SK-N-SH (cell line): ENCODE measurements around the gene PIP4K2C. TPM values are rescaled to one million over a fixed set of nuclear protein-coding genes. Genes with fewer than 3 reads are reported as not detected.

Experiments
- CTCF ChIA-PET: fragments of 300-600, 350-600 bp; formaldehyde crosslinking; extraction: SDS; loops from one replicate; lab custom pipeline; 2021; lab: Yijun Ruan, JAX
- POLR2A ChIA-PET: fragments of 350-600 bp; sonication (Branson Sonifier 250); formaldehyde crosslinking; extraction: SDS; loops from one replicate; lab custom pipeline; 2020; ENCODE audit warnings: antibody characterized with exemption, inconsistent platforms; lab: Yijun Ruan, JAX
- DNase-seq: peaks from one replicate; pipeline ENCODE4 v3.0.0; 2012
- H2AFZ ChIP-seq: fragments of 200-600 bp; sonication (generic); 2 replicates; pipeline ENCODE4 v1.8.1; 2016; ENCODE audit warnings: antibody characterized with exemption, mild to moderate bottlenecking, low read depth
- H3F3A ChIP-seq: fragments of 200-600 bp; sonication (generic); replicated peaks from 2 replicates; pipeline ENCODE3; 2016; ENCODE audit warnings: antibody characterized with exemption, mild to moderate bottlenecking; ENCODE audit not compliant: insufficient read depth
- H3K27ac ChIP-seq, 2 experiments: fragments of 200-500 bp in 1 of 2; fragments of 200-600 bp in 1 of 2; sonication (Bioruptor generic) in 1 of 2; sonication (generic), shearing (Covaris generic) in 1 of 2; 2 replicates each; pipeline versions ENCODE4 v1.5.1 to v1.6.1; 2014 to 2016; ENCODE audit warnings: low read depth in 2 of 2, inconsistent platforms in 1 of 2, low read length in 1 of 2, mild to moderate bottlenecking in 1 of 2, mixed read lengths in 1 of 2
- H3K27me3 ChIP-seq: fragments of 200-600 bp; sonication (generic), shearing (Covaris generic); 2 replicates; pipeline ENCODE4 v1.6.1; 2016; ENCODE audit warnings: mixed run types; ENCODE audit not compliant: insufficient read depth
- H3K36me3 ChIP-seq, 2 experiments: fragments of 200-500 bp in 1 of 2; fragments of 200-600 bp in 1 of 2; sonication (Bioruptor generic) in 1 of 2; sonication (generic) in 1 of 2; replicated peaks in 1 of 2; 2 replicates each; pipeline versions ENCODE3 to v1.5.1; 2014 to 2016; ENCODE audit warnings: low read length in 1 of 2, mild to moderate bottlenecking in 1 of 2; ENCODE audit not compliant: insufficient read depth in 2 of 2, control insufficient read depth in 1 of 2
- H3K4me1 ChIP-seq, 2 experiments: fragments of 200-500 bp in 1 of 2; fragments of 200-600 bp in 1 of 2; sonication (Bioruptor generic) in 1 of 2; sonication (generic), shearing (Covaris generic) in 1 of 2; 2 replicates each; pipeline versions ENCODE4 v1.5.1 to v1.6.1; 2014 to 2016; ENCODE audit warnings: low read depth in 1 of 2, low read length in 1 of 2, mixed run types in 1 of 2; ENCODE audit not compliant: insufficient read depth in 2 of 2, control insufficient read depth in 1 of 2
- H3K4me2 ChIP-seq: fragments of 200-600 bp; sonication (generic), shearing (Covaris generic); 2 replicates; pipeline ENCODE4 v1.6.1; 2017; ENCODE audit warnings: mixed run types
- H3K4me3 ChIP-seq, 2 experiments: fragments of 200-500 bp in 1 of 2; fragments of 200-600 bp in 1 of 2; sonication (Bioruptor generic) in 1 of 2; sonication (generic), shearing (Covaris generic) in 1 of 2; 2 replicates each; pipeline versions ENCODE4 v1.5.1 to v1.8.1; 2014 to 2016; ENCODE audit warnings: low read depth in 2 of 2, inconsistent platforms in 1 of 2, low read length in 1 of 2, mild to moderate bottlenecking in 1 of 2, mixed read lengths in 1 of 2, moderate library complexity in 1 of 2
- H3K79me2 ChIP-seq: fragments of 200-600 bp; sonication (generic); 2 replicates; pipeline ENCODE4 v1.8.1; 2017; ENCODE audit warnings: mild to moderate bottlenecking; ENCODE audit not compliant: insufficient read depth
- H3K9ac ChIP-seq: fragments of 200-600 bp; sonication (generic); 2 replicates; pipeline ENCODE4 v1.6.1; 2017; ENCODE audit warnings: mixed run types
- H3K9me2 ChIP-seq: fragments of 200-600 bp; sonication (generic); 2 replicates; pipeline ENCODE4 v1.6.1; 2017; ENCODE audit warnings: mixed run types
- H3K9me3 ChIP-seq: fragments of 200-600 bp; sonication (generic); 2 replicates; pipeline ENCODE4 v1.6.1; 2017; ENCODE audit warnings: mixed run types, mild to moderate bottlenecking, moderate library complexity
- H4K20me1 ChIP-seq: fragments of 200-600 bp; sonication (generic); 2 replicates; pipeline ENCODE4 v1.6.1; 2017; ENCODE audit warnings: mild to moderate bottlenecking, mixed run types; ENCODE audit not compliant: insufficient read depth
- CHD2 ChIP-seq: fragments of 150-350 bp; IDR thresholded peaks from 2 replicates; pipeline ENCODE4 v1.6.1; 2018; ENCODE audit warnings: low read length; ENCODE audit not compliant: partially characterized antibody
- CTCF ChIP-seq: fragments of 200-600 bp; sonication (generic); IDR thresholded peaks from 2 replicates; pipeline ENCODE4 v1.6.1; 2017; ENCODE audit warnings: antibody characterized with exemption, mild to moderate bottlenecking, moderate library complexity
- EZH2phosphoT487 ChIP-seq: fragments of 200-600 bp; sonication (generic); IDR thresholded peaks from 2 replicates; pipeline ENCODE4 v1.6.1; 2017; ENCODE audit warnings: low read depth, mixed run types, mild to moderate bottlenecking, antibody characterized with exemption, moderate library complexity, borderline replicate concordance
- FOXJ3 ChIP-seq: sonication (generic); formaldehyde crosslinking; IDR thresholded peaks from 2 replicates; pipeline ENCODE4 v1.5.1; 2020; ENCODE audit warnings: mild to moderate bottlenecking, missing genetic modification reagents
- NRF1 ChIP-seq: IDR thresholded peaks from 2 replicates; pipeline ENCODE4 v1.6.1; 2012; ENCODE audit warnings: low read depth, mild to moderate bottlenecking, low read length
- RCOR1 ChIP-seq: fragments of 150-350 bp; IDR thresholded peaks from 2 replicates; pipeline ENCODE4 v1.6.1; 2017; ENCODE audit warnings: antibody characterized with exemption, low read length
- REST ChIP-seq: IDR thresholded peaks from 2 replicates; pipeline ENCODE4 v1.6.1; 2012; ENCODE audit warnings: mild to moderate bottlenecking, low read depth, low read length, moderate library complexity
- RXRA ChIP-seq: IDR thresholded peaks from 2 replicates; pipeline ENCODE4 v1.4.0; 2012; ENCODE audit warnings: low read depth, mild to moderate bottlenecking, borderline replicate concordance
- WGBS: methylation state at CpG from one replicate; pipeline ENCODE4 v1.1.6; 2017; ENCODE audit warnings: low lambda C conversion rate; 5-methylcytosine and 5-hydroxymethylcytosine counted together
- polyA plus RNA-seq, 3 experiments: library from polyadenylated mRNA; depleted of rRNA; stranded (reverse); fragments of >200 nt; gene quantifications; 2 replicates each; pipeline ENCODE4 v1.2.3, GENCODE V29; 2012

The PIP4K2C gene
- polyA plus RNA-seq, 1 of the 3 experiments (the other 2 are of a cell fraction), result 34.2 TPM

- Histone ChIP-seq H3K27ac (no peak overlapping the region), H3K36me3 (peaks cover 0 to 2% of the 10 kb centered on the region in 2 experiments), H3F3A (no peaks in the 10 kb centered on the region), H3K9me3 (no peaks in the 10 kb centered on the region), H3K9me2 (no peaks in the 10 kb centered on the region), H3K27me3 (no peaks in the 10 kb centered on the region), H4K20me1 (no peaks in the 10 kb centered on the region), H3K4me3 (no peak overlapping the region), H3K9ac (no peak overlapping the region), H2AFZ (no peak overlapping the region), H3K79me2 (no peaks in the 10 kb centered on the region), H3K4me1 (no peaks in the 10 kb centered on the region; a peak in 1 of 4 replicates), H3K4me2 (no peak overlapping the region)
- DNase-seq, result peak; percentile 27
- ChIA-PET POLR2A (no interaction called here), CTCF (interaction anchor here (0.8 to 11.0 kb wide), 3 partner anchors 9 to 45 kb away, joined by 3 to 298 read pairs (median 3); no protein-coding TSS in a partner anchor)
- no peak for TF ChIP-seq REST
- no peak for TF ChIP-seq EZH2phosphoT487
- no peak for TF ChIP-seq RCOR1
- TF ChIP-seq FOXJ3 (CRISPR knock-in tag), result no peak
- no peak for TF ChIP-seq RXRA
- TF ChIP-seq CTCF, result no peak
- no peak for TF ChIP-seq NRF1
- no peak for TF ChIP-seq CHD2
- WGBS, result 96% methylated on average over 58 of the region's 67 CpGs
Measured at GRCh38 chr12:57627501-57628279, 36.7 kb downstream of the PIP4K2C start.
